Amygdala (tissue), 56 donors: ENCODE data around the gene SPIN2A.
"Not testable (repeated sequence)": the region's sequence is repeated elsewhere in the genome, so short reads cannot be mapped to it uniquely, and the experiment has no call there.

ENCODE experiments used
- DNase-seq, 56 donors: peaks; one replicate each; lab custom pipeline; 2025; lab: John Stamatoyannopoulos, UW

The SPIN2A gene

GRCh38 chrX:57137073-57137472, at the start of gene SPIN2A:
Gene SPIN2A (minus strand): TSS chrX:57137397. CDS start chrX:57136597, 800 bp downstream.
- DNase-seq, result peak in 3 of 56 donors; percentile 1 to 17 (median 1)

DNA sequence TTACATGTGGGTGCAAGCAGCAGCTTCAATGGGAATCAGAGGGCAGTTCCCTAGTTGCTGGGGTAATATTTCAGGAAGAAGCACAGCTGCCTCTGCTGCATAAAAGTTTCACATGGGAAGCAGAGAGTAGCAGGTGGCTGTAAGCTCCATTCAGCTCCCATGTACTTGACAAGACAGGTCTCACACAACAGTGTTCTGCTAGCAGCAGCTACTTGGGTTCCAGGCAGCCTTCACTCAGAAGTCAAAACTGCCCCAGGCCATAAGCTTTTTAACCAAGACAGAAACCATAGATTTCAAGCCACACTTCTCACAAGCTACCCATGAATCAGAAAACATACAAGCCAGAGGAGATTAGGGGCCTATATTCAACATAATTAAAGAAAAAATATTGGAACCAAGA, 41.4 kb upstream of the SPIN2A start:
- DNase-seq, result no peak

GRCh38 chrX:57177070-57177469, 39.9 kb upstream of the SPIN2A start:
- DNase-seq, result no peak

DNA sequence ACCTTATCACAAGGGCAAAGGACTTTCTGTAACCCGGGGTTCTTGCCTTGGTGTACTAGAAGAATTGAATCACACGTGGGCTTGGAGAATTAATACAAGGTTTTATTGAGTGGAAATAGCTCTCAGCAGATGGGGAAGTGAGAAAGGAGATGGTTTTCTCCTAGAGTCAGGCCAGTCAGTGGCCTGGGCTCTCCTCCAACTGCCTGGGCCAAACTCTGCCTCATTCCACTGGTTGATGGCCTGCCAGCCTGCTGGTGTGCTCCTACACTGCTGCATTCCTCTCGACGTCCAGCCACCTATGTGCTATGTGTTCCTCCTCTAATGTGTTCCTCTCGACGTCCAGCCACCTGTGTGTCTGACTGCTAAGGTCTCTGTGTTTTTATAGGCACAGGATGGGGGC, 35.3 kb upstream of the SPIN2A start:
- peak in 2 of 56 donors; percentile 1 for DNase-seq

DNA sequence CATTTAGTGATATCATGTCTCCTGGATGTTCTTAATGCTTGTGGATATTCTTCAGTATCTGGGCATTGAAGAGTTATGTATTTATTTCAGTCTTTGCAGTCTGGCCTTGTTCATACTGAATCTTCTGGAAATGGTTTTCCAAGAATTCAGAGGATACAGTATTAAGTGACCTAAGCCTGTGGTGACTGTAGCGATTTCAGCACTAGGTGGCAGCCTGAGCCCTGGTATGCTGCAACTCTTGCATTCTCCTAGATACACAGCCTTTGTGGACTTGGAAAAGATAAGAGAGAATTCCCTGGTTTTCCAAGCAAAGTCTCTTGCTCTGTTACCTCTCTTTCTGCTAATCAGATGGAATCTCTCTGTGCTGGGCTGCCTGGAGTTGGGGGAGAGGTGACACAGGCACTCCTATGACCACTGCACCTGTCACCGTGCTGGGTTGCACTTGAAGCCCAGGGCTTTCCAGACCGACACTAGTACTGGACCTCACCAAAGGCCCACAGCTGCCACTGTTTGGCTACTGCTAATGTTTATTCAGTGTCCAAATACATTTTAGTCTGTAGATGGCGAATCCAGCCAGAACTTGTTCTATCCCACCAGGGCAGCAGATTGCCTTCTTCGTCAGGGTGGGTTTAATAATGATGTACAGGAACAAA, 19.3 kb upstream of the SPIN2A start:
- DNase-seq, result peak in 13 of 56 donors; percentile 0 to 40 (median 6)

DNA sequence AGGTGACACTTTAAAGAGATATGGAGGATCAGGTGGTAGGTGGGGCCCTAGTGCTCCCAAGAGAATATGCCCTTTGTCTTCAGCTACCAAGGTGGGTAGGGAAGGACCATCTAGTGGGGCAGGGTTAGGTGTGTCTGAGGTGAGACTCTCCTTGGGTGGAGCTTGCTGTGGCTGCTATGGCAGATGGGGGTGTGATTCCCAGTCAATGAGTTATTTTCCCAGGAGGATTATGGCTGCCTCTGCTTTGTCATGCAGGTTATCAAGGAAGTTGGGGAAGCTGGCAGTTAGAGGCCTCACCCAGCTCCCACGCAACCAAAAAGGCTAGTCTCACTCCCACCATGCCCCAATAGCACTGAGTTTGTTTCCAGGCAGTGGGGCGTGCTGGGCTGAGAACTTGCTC, 18.0 kb upstream of the SPIN2A start:
- no peak for DNase-seq

GRCh38 chrX:57152222-57152621, 15.0 kb upstream of the SPIN2A start:
- not testable (repeated sequence) for DNase-seq

DNA sequence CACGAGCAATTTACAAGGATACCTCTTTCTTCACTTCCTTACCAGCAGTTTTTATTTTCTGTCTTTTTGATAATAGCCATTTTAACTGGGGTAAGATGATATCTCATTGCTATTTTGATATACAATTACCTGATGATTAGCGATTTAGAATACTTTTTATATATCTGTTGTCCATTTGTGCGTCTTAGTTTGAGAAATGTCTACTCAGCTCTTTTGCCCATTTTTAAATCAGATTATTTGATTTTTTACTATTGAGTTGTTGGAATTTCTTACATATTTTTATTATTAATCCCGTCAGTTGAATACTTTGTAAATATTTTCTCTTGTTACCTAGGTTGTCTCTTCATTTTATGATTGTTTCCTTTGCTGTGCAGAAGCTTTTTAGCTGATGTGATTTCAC, 1.5 kb upstream of the SPIN2A start:
- no peak for DNase-seq

DNA sequence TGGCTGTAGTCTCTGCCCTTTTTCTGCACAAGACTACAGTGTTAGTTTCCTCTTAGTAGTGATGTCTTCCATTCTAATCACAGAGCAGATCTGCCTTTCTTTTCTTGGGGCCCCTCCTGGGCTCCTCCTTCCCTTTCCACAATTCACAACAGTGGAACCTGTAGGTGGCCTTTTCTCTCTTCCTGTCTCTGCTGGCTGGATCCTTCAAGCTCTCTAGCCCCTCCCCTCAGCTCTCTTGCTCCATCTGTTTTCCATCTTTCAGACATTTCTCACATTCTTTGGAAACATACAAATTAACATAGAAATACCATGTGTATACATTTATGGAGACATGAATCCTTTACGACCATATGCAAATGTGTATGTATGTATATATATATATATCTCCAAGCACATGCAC, 304 bp upstream of the SPIN2A start:
- DNase-seq, result no peak

- not testable (repeated sequence) for DNase-seq
Observed at GRCh38 chrX:57136589-57136988, 608 bp downstream of the SPIN2A start.

GRCh38 chrX:57135287-57135686, 1.9 kb downstream of the SPIN2A start:
- DNase-seq, result no peak

GRCh38 chrX:57134702-57135101, 2.5 kb downstream of the SPIN2A start:
- no peak for DNase-seq

DNA sequence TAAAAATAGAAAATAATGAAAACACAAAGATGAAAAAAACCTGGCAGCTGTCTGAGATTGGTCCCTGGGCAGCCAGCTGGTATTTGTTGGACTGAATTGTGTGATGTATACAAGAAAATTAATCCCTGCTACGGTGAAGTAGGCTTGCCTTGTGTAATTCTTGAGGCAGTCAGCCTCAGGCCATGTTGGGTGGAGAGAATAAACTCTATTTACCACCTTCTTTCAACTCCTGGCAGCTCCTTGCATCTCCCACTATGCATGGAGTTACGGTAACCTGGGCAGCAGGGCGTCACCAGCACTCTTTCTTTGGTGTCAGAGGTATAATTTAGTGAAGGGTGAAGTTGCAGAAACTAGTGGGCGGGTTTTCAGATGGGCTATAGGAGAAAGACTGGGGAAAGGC, 3.5 kb downstream of the SPIN2A start:
- DNase-seq, result no peak

GRCh38 chrX:57133284-57133683, 3.9 kb downstream of the SPIN2A start:
- not testable (repeated sequence) for DNase-seq

- no peak for DNase-seq
Observed at GRCh38 chrX:57132046-57132445, 5.2 kb downstream of the SPIN2A start.

- DNase-seq, result no peak
Observed at GRCh38 chrX:57121816-57122215, 15.4 kb downstream of the SPIN2A start.

DNA sequence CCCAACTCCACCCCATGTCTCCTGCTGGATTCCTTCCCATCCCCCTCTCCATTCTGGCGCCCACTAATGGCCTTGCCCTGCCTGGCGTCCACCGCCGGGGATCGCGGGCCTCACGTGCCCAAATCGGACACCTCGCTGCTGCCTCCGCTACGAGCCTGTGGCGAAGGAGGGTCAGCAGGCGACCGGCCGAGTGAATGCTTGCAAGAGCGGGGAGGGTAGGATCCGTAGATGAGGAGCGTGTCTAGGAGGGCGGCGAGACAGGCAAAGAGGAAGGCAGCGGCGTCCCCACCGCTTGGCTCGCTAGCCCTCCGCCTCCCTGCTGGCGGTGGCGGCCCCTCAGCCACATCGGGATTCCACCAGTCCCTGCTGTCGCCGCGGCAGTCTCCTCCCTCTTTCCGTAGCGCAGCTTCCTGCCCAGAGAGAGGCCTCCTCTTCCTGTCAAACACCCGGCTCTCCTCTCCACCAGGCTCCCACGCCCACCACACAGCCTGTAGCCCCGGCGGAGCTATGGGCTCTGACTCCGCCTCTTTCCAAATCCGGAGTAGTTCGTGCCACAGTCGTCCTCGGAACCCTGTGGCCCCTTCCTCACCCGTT, 15.9 kb downstream of the SPIN2A start, which contains the start of gene SPIN2B:
SPIN2B (minus strand) TSS at position 387 of the 594 bp plus-strand sequence.
- DNase-seq, result peak; percentile 7 to 84 (median 48)

GRCh38 chrX:57120619-57121161, 16.5 kb downstream of the SPIN2A start:
- DNase-seq, result peak in 3 of 56 donors; percentile 0 to 21 (median 6)

DNA sequence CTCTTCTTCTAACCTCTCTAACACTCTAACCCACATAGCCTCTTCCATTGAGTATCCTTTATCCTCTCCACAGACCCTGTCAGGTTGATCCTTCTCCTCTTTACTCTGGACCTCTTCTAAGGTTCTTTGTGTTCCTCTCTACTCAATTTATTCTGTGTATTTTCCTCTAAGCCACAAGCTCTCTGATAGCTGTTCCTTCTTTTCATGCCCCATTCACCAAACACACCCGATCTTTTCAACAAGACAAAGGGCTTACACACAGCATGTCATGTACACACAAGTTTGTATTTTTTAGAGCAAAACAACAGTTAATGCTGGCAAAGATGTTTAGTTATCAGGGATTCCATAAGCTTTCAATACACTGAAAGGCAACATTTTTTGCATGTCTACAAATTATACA, 17.8 kb downstream of the SPIN2A start:
- DNase-seq, result no peak

DNA sequence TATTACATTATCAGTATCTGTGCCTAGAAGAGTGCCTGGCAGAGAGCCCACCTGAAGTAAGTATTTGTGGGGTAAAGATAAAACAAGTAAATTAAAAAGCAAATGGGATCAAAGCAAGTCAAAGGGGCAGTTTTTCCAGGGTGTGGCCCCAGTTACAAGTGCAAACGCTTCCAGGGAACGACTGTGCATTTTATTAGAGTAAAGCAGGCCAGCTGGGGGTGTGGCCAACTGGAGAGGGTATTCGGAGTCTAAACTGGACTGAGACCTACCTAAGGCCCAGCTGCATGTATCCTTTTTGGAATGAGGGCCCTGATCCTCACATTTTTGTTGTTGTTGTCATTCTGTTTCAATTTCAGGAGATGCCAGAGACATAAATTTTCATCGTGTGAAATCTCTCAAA, 19.6 kb downstream of the SPIN2A start:
- not testable (repeated sequence) for DNase-seq

DNA sequence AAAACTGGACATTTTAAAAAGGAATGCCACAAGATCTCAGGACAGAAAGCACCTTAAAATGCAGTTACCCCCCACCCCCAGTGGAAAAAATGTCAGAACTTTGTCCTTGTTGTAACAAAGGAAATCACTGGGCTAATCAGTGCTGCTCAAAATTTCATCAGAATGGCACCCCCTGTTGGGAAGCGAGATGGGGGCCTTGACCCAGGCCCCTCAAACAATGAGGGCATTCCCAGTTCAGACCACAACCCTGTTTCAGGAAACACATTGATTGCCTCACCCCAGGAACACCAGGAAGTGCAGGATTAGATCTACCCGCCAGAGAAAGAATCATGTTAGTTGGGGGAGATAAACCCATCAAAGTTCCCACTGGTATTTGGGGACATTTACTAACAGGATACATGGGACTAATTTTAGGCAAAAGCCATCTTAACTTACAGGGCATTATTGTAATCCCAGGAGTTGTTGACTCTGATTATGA, 32.2 kb downstream of the SPIN2A start:
- DNase-seq, result no peak

DNA sequence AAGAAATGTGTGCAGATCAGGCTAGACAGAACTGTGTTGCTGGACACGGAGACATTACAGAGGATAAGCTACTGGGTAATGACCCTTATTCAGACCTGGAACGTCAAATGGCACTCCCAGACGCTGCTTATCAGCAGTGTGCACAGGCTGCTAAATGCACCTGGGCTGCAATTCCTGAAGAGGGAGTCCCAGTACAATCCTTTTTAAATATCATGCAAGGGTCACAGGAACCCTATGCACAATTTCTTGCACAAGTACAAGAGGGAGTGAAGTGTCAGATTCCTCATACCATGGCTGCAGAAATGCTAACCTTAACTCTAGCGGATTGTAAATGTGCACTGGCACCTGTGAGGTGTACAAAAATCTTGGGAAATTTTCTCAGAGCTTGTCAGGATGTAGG, 32.8 kb downstream of the SPIN2A start:
- no peak for DNase-seq
